Activated CD8-positive, alpha-beta memory T cell treated with anti-CD3 and anti-CD28 coated beads for 48 hours (primary cell): Measurements from ENCODE around the gene TEX53.

Experiments
- DNase-seq, 3 experiments: peaks; one replicate each; pipeline ENCODE4 v3.0.0-alpha.2; 2020; ENCODE audit warnings: low read depth in 2 of 3, low spot score in 2 of 3

Gene TEX53

GRCh38 chr9:114641967-114642366 lies 15.6 kb downstream of the TEX53 start:
- DNase-seq, result no peak

DNA sequence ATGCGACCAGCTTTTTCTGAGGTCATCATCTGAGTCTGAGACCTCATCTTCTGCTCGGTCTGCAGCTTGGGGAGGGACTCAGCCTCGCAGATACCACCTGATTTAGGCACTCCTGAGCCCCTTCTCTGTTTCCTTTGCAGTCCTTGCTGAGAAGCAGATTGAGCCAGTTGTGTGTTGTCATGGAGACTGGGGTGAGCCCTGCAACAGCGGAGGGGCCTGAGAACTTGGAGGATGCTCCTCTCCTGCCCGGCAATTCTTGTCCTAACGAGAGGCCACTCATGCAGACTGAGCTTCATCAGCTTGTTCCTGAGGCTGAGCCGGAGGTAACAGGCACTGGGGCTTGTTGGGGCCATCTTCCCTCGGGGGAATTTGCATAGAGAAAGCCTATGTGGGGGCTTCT lies 19.2 kb downstream of the TEX53 start:
- DNase-seq, result no peak

- no peak for DNase-seq
Observed at GRCh38 chr9:114634387-114634786, 23.2 kb downstream of the TEX53 start.

GRCh38 chr9:114633438-114634089 lies 24.0 kb downstream of the TEX53 start:
- no peak for DNase-seq

GRCh38 chr9:114631166-114631565 lies 26.4 kb downstream of the TEX53 start:
- DNase-seq, result no peak

- no peak for DNase-seq
Observed at GRCh38 chr9:114629563-114630090, 28.0 kb downstream of the TEX53 start.

DNA sequence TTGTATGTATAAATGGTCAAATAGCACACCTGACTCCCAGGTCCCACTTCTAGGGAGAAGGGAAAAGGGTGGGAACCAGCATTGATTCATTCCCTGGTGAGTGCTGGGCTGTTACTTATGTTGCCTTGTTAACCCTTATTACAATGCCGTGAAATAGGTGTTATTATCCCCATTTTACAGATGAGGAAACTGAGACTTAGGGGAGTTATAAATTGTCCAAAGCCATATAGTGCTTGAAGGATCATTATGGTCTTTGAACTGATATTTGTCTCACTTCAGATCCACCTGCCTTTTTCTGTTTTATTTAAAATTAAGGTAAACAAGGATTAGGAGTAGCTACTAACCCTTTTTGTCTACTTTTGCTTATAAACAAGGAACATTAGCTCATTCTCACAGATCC lies 30.1 kb downstream of the TEX53 start:
- no peak for DNase-seq

DNA sequence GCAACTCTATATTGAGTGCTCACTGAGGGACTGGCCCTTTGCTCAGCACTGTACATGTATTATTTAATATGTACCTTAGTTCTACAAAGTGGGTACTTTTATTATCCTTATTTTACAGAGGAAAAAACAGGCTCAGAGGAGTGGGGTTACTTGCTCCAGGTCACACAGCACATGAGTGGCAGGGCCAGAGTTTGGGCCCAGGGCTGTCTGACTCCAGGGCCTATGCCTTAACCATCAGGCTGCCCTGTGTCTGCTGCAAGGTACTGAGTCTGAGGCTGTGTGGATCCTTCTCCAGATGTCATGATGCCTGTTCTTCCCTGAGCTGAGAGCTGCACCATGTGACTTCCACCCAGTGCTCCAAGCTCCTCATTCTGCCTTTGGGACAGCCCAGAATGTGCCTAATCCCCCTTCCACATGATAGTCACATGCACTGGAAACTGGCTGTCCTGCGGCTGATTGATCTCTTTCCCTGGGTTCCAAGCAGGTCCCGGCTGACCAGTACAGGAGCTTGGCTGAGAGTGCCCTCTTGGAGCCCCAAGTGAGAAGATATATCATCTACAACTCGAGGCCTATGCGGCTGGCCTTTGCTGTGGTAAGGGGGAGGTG lies 31.1 kb downstream of the TEX53 start:
- no peak for DNase-seq

GRCh38 chr9:114624677-114625076 lies 32.9 kb downstream of the TEX53 start:
- no peak for DNase-seq

GRCh38 chr9:114621975-114622609 lies 35.5 kb downstream of the TEX53 start:
- DNase-seq, result no peak

DNA sequence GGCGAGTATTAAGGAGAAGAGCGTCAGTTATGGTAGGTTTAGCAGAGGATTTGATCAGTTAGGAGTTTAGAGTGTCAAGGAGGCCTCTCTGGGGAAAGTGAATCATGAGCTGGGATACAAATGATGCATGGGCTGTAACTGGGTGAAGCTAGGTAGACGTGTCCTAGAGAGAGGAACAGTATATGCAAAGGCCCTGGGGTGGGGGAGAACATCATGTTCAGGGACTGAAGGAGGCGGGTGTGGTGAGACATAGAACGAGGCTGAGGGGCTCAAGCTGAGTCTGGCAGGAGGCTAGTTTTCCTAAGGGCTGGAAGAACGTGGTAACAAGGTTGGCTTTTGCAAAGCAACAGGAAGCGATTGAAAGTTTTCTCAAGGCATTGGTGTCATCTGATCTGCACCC lies 36.0 kb downstream of the TEX53 start:
- no peak for DNase-seq

GRCh38 chr9:114619191-114619761 lies 38.3 kb downstream of the TEX53 start:
- no peak for DNase-seq

DNA sequence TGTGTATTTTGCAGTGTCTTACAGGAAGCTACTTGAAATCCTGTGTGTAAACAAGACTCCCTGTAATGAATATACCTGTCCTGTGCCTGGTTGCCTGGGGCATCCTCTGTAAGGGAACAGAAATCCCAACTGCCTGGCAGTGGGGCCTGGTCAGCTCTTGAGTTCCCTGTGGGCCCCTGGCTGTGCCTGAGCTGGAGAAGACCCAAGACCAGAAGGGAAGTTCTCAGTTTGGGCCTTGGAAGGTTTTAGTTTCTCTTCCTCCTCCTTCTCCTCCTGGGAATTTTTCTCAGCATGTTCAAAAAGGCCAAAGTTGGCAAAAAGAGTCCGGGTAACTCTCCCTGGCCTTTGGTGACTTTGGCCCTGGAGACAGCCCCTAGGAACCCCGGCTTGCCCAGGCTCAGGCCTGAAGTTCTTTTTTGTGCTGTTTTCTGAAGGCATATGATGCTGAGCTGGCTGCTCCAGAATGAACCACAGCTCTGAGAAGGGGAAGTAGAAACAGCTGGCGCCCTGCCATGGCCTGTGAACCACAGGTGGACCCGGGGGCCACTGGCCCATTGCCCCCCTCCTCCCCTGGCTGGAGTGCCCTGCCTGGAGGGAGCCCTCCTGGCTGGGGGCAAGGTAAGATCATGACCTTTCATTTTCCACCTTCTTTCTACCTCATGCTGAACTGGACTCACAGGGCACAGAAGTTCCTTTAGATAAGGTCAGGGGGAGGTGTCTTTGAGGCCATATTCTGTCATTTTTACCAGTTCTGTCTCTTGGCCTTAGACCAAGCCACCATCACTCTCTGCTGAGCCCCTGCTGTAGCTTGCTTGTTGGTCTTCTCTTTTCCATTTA lies 40.7 kb downstream of the TEX53 start:
- no peak for DNase-seq

DNA sequence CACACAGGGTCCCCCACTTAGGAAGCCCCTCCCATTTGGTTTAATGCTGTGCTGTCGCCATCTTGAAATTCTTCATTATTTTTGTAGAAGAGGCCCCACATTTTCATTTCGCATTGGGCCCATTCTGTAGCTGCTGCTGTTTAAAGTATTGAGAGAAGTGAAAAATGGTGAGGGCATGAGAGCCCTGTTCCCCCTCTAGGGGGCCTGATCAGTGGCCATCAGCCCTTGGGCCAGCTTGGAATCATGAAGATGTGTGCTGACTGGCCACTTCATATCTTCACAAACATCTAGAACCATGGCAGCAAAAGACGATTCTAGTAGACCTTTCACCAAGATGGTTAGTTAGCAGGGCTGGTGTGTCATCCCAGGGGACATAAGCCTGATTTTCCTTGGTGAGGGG lies 43.2 kb downstream of the TEX53 start:
- DNase-seq, result no peak

- DNase-seq, result no peak
Observed at GRCh38 chr9:114613919-114614318, 43.7 kb downstream of the TEX53 start.

DNA sequence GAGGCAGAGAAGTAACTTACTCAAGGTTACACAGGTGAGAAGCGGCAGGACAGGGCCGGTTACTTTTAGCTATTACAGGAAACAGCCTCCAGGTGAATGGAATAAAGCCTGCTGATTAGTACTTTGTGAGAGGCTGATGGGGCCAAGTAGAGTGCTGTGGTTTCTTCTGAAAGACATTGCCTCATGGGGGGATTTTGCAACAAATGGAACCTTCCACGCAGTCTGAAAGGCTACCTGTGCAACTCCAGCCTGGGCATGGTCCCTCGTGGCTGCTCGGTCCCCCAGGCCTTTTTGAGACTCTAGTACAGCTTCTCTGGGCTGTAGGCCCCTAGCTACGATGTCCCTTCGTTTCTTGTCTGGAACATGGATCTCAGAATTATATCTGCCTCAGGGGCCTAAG lies 44.5 kb downstream of the TEX53 start:
- no peak for DNase-seq

- no peak for DNase-seq
Observed at GRCh38 chr9:114612272-114612923, 45.2 kb downstream of the TEX53 start.

GRCh38 chr9:114611516-114612271 lies 45.9 kb downstream of the TEX53 start:
- DNase-seq, result peak in 2 of 3 experiments; percentile 16 to 24

DNA sequence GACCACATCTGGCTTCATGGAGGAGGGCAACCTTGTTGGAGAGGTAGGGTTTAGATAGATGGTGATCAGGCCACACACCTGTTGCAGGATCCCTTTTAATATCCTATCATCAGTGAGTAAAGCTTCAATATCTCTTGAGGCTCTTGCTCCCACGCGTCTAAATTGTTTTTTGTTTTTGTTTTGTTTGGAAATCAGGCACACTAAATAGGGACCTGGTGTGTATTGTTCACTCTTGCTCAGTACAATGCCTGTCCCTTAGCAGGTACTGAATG lies 49.1 kb downstream of the TEX53 start:
- DNase-seq, result no peak
